HCT116 (cell line): ENCODE data around the gene PTGES2. TPM values are rescaled to one million over a fixed set of nuclear protein-coding genes. Genes with fewer than 3 reads are reported as not detected.

Experiments
- ATAC-seq: fragments of 200-7000 bp; cut with Tn5 transposase; 2 replicates; pipeline ENCODE4 v1.9.1; 2020; ENCODE audit warnings: mild to moderate bottlenecking, moderate library complexity
- BruUV-seq: library from RNA; stranded (reverse); fragments of 400-500 nt; replicated peaks from 2 replicates; lab custom pipeline; 2021; lab: Mats Ljungman, UMichigan
- CTCF ChIA-PET: fragments of 300-600 bp; sonication (Branson Sonifier 250); formaldehyde crosslinking; loops from one replicate; lab custom pipeline; 2021; ENCODE audit warnings: antibody characterized with exemption; lab: Charles Lee
- POLR2A ChIA-PET: fragments of 300-600, 350-600 bp; sonication (Branson Sonifier 250); formaldehyde crosslinking; loops from one replicate; lab custom pipeline; 2021; ENCODE audit warnings: antibody characterized with exemption; lab: Charles Lee
- RAD21 ChIA-PET, 2 experiments: fragments of 300-600 bp; sonication (Branson Sonifier 250); formaldehyde crosslinking; loops; one replicate each; lab custom pipeline; 2023; ENCODE audit warnings: low total read pairs in 2 of 2; ENCODE audit not compliant: uncharacterized antibody in 2 of 2, unreplicated experiment in 2 of 2, low non-redundant PET in 1 of 2; lab: Charles Lee
- DNase-seq: peaks from one replicate; pipeline ENCODE4 v3.0.0-alpha.2; 2010; ENCODE audit warnings: low read depth, low spot score
- H2AFZ ChIP-seq: fragments of 200-600 bp; shearing (Covaris generic), sonication (generic); 2 replicates; pipeline ENCODE4 v1.6.1; 2017; ENCODE audit warnings: low read depth, mixed run types, mixed read lengths, antibody characterized with exemption, low read length; ENCODE audit not compliant: poor library complexity, severe bottlenecking
- H3K27ac ChIP-seq: 2 replicates; pipeline ENCODE4 v1.5.1; 2012; ENCODE audit warnings: low read depth, low read length
- H3K27me3 ChIP-seq: fragments of 200-600 bp; sonication (generic); 2 replicates; pipeline ENCODE4 v1.6.1; 2016; ENCODE audit warnings: mixed run types, low read length, mixed read lengths; ENCODE audit not compliant: insufficient read depth
- H3K36me3 ChIP-seq, 2 experiments: fragments of 200-500 bp in 1 of 2; fragments of 200-600 bp in 1 of 2; sonication (Bioruptor generic) in 1 of 2; sonication (generic) in 1 of 2; 2 replicates each; pipeline versions ENCODE4 v1.5.1 to v1.6.1; 2014 to 2016; ENCODE audit warnings: low read length in 2 of 2, inconsistent platforms in 1 of 2, mixed read lengths in 1 of 2, mixed run types in 1 of 2; ENCODE audit not compliant: insufficient read depth in 2 of 2, control insufficient read depth in 1 of 2
- H3K4me1 ChIP-seq, 2 experiments: fragments of 200-600 bp in 1 of 2; sonication (generic) in 1 of 2; 2 replicates each; pipeline versions ENCODE4 v1.5.1 to v1.6.1; 2012 to 2017; ENCODE audit warnings: low read length in 2 of 2, inconsistent platforms in 1 of 2, mild to moderate bottlenecking in 1 of 2, mixed read lengths in 1 of 2, mixed run types in 1 of 2, moderate library complexity in 1 of 2; ENCODE audit not compliant: insufficient read depth in 2 of 2, control insufficient read depth in 1 of 2
- H3K4me2 ChIP-seq: fragments of 200-600 bp; sonication (generic); 2 replicates; pipeline ENCODE4 v1.6.1; 2017; ENCODE audit warnings: mixed run types, low read length, mixed read lengths
- H3K4me3 ChIP-seq, 2 experiments: fragments of 200-600 bp in 1 of 2; sonication (generic) in 1 of 2; replicated peaks in 1 of 2; 2 replicates each; pipeline ENCODE4 v1.5.1; 2011 to 2016; ENCODE audit warnings: low read length in 2 of 2, control low read depth in 1 of 2, low read depth in 1 of 2, mild to moderate bottlenecking in 1 of 2, mixed read lengths in 1 of 2, mixed run types in 1 of 2
- H3K79me2 ChIP-seq: fragments of 200-600 bp; sonication (generic); 2 replicates; pipeline ENCODE4 v1.6.1; 2017; ENCODE audit warnings: mild to moderate bottlenecking, mixed run types, low read length, moderate library complexity, mixed read lengths; ENCODE audit not compliant: insufficient read depth
- H3K9ac ChIP-seq: fragments of 200-600 bp; sonication (generic); 2 replicates; pipeline ENCODE4 v1.6.1; 2016; ENCODE audit warnings: low read length, mixed read lengths
- H3K9me2 ChIP-seq: fragments of 200-600 bp; sonication (generic), shearing (Covaris generic); 2 replicates; pipeline ENCODE4 v1.6.1; 2017; ENCODE audit warnings: mixed run types, mild to moderate bottlenecking, moderate library complexity; ENCODE audit not compliant: insufficient read depth
- H3K9me3 ChIP-seq, 2 experiments: fragments of 200-500 bp in 1 of 2; fragments of 200-600 bp in 1 of 2; sonication (Bioruptor generic) in 1 of 2; sonication (generic) in 1 of 2; 2 replicates each; pipeline ENCODE4 v1.6.1; 2014 to 2017; ENCODE audit warnings: low read length in 2 of 2, mixed read lengths in 2 of 2, inconsistent platforms in 1 of 2, low read depth in 1 of 2, mild to moderate bottlenecking in 1 of 2, mixed run types in 1 of 2, moderate library complexity in 1 of 2; ENCODE audit not compliant: control insufficient read depth in 1 of 2, insufficient read depth in 1 of 2
- H4K20me1 ChIP-seq: fragments of 200-600 bp; sonication (generic), shearing (Covaris generic); 2 replicates; pipeline ENCODE4 v1.6.1; 2017; ENCODE audit warnings: mixed run types, mild to moderate bottlenecking, moderate library complexity; ENCODE audit not compliant: insufficient read depth
- CEBPB ChIP-seq: IDR thresholded peaks from 2 replicates; pipeline ENCODE4 v1.6.1; 2012; ENCODE audit warnings: low read depth
- ELF1 ChIP-seq: IDR thresholded peaks from 2 replicates; pipeline ENCODE4 v1.6.1; 2012; ENCODE audit warnings: low read depth, borderline replicate concordance
- EZH2 ChIP-seq: fragments of 200-600 bp; sonication (generic); IDR thresholded peaks from 2 replicates; pipeline ENCODE4 v1.6.1; 2017; ENCODE audit warnings: antibody characterized with exemption, mixed run types
- POLR2AphosphoS5 ChIP-seq: IDR thresholded peaks from 2 replicates; pipeline ENCODE4 v1.6.1; 2011; ENCODE audit warnings: mild to moderate bottlenecking, low read depth, low read length, moderate library complexity
- SP1 ChIP-seq: IDR thresholded peaks from 2 replicates; pipeline ENCODE4 v1.6.1; 2012; ENCODE audit warnings: low read depth
- ZNF274 ChIP-seq: fragments of 200-500 bp; sonication (Bioruptor generic); IDR thresholded peaks from 2 replicates; pipeline ENCODE4 v1.6.1; 2014; ENCODE audit warnings: mild to moderate bottlenecking, low read depth, low read length, inconsistent platforms
- intact Hi-C: fragments of 100-400 bp; cut with micrococcal nuclease; formaldehyde crosslinking; loops from 2 replicates; pipeline ENCODE4 v1.10.0; 2022
- total RNA-seq: library from RNA; stranded (reverse); gene quantifications from one replicate; pipeline ENCODE4 v1.2.1, GENCODE V29; 2021; ENCODE audit not compliant: unreplicated experiment
- TF ChIP-seq, protein P1 (sequence below): IDR thresholded peaks from 2 replicates; pipeline ENCODE4 v1.6.1; 2012

PTGES2 gene
- total RNA-seq, 1 experiment from 2014 or later: 148 TPM

DNA sequence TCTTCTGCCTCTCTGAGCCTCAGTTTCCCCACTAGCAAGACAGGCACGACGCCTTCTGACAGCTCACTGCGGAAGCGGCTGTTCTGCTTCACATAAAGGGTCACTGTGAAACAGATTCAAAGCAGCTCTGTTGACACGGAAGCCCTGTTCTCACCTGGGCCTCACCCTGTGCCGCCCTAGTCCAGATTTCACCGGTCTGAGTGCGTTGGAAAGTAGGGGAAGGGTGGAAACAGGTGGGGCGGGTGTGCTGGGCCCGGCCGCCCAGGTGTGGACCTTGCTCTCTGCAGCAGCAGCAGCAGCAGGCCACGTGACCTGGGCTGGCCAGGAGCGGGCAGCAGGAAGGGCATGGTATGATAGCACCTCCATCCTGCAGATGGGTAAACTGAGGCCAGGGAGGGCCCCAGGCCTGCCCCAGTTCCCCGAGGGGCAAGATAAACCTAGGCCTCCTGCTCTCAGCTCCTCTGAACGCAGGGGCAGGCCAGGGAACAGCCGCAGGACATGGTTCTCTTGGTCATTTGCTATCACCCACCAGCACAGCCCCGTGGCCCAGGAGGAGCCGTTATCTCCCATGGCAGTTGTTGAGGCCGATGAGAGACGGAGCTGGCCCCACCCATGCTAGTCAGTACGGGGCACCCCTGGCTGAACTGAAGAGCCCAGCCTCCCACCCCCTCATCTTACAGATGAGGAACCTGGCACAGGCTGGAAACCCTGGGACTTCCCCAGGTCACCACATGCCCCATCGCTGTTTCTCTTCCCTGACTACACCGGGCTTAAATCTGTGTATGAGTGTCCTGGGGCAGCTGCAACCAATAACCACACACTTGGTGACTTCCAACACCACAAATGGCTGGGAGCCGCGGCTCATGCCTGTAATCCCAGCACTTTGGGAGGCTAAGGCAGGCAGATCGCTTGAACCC lies 12.1 kb downstream of the PTGES2 start:
- POLR2A ChIA-PET: no interaction called here
- DNase-seq (no peak), ATAC-seq (no peak)
- H3K4me1 ChIP-seq: peaks cover 3 to 4% of the 10 kb centered on the region in 2 experiments; a peak in 3 of 4 replicates
- intact Hi-C loops: no loop called here
- H3K27me3 ChIP-seq: no peaks in the 10 kb centered on the region
- RAD21 ChIA-PET: no interaction called here
- no peak overlapping the region for H3K4me2 ChIP-seq
- CTCF ChIA-PET: interaction anchor here (0.9 to 1.9 kb wide), 3 partner anchors 10 to 32 kb away, joined by 3 to 8 read pairs (median 4); no protein-coding TSS in a partner anchor
- no peak overlapping the region for H3K27ac ChIP-seq
- no peaks in the 10 kb centered on the region for H3K9me3 ChIP-seq
- H3K9ac ChIP-seq: no peak overlapping the region
- TF ChIP-seq EZH2 (no peak), SP1 (no peak), POLR2AphosphoS5 (no peak), CEBPB (no peak), ELF1 (no peak), ZNF274 (no peak)
- TF ChIP-seq, protein P1, sequence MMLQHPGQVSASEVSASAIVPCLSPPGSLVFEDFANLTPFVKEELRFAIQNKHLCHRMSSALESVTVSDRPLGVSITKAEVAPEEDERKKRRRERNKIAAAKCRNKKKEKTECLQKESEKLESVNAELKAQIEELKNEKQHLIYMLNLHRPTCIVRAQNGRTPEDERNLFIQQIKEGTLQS: no peak
- H4K20me1 ChIP-seq: no peaks in the 10 kb centered on the region
- H3K9me2 ChIP-seq: no peaks in the 10 kb centered on the region
- H3K4me3 ChIP-seq: no peak overlapping the region
- H3K36me3 ChIP-seq: no peaks in the 10 kb centered on the region
- no peaks in the 10 kb centered on the region for H3K79me2 ChIP-seq
- H2AFZ ChIP-seq: no peak overlapping the region
- BruUV-seq: no TSS peak
